ENCODE data around the gene CRB3.
"Not testable (repeated sequence)": the region's sequence is repeated elsewhere in the genome, so short reads cannot be mapped to it uniquely, and the experiment has no call there.

Gene CRB3, protein sequence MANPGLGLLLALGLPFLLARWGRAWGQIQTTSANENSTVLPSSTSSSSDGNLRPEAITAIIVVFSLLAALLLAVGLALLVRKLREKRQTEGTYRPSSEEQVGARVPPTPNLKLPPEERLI

GRCh38 chr19:6464070-6464873, at the start of gene CRB3:
TSS of gene CRB3 (plus strand) at chr19:6464271. CDS start at chr19:6464702, 431 bp downstream.
- peak; percentile 80 for DNase-seq

- no peak for DNase-seq
These were observed 49.1 kb upstream of the CRB3 start for GRCh38 chr19:6414793-6415590.

DNA sequence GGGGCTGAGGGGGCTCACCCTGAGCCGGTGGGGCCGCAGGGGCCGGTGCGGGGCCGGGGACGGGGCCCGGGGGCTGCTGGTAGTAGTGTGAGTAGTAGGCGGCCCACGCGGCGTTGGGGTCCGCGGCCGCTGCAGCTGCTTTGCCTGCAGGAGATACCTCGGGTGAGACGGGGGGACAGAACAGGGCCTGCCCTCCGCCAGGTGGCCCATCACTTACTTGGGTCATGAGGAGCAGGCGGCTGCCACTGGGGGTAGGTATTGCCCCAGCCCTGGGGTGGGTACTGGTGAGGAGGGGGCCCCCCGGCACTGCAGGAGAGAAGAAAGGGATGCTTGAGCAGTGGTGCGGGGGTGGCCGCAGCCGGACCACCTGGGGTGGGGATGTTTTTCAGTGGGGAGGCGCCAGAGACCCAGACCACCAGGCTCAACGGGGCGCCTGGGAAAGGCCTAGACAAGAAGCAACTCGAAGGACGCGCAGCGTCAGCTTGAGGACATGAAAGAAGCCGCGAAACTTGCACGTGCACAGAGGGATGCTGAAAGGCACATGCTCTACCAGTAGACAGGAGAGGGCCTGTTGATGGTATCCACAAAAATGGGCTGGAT, 48.4 kb upstream of the CRB3 start:
- no peak for DNase-seq

GRCh38 chr19:6416658-6417405, 47.2 kb upstream of the CRB3 start:
- no peak for DNase-seq

DNA sequence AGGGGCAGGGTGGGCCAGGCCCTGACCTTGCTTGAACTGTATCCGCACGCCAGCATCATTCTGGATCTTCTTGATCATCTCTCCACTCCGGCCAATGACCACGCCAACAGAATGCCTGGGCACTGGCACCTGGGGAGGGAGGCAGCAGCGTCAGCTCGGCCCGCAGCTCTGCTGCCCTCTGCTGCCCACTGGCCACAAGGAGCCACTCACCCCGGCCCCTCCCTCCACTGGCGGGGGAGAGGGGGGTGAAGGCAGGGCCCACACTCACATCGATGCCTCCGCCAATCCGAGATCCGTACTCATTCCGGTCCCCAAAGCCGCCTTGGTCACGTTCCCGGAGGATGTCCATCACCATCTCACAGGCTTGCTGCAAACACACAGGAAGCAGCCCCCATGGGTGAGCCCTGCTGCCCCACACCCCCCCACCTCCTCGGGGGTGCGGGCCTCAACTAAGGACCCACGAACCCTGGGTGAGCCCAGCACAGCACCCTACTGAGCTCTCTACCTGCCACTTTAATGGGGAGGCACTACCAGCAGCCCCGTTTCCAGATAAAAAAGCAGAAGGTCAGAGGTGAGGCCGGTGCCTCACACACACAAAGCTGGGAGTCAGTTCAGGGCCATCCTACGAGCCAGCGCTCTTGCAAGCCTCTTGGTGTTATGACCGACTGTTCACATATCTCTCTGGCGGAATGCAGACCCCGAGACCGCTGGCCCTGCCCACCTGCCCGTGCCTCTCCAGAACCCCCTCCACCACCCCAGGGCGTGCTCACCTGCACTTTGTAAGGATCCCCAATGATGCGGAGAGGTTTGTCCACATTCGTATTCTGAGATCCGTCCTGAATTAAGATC, 46.1 kb upstream of the CRB3 start:
- no peak for DNase-seq

GRCh38 chr19:6418562-6418932, 45.5 kb upstream of the CRB3 start:
- DNase-seq: no peak

GRCh38 chr19:6421075-6422014, 42.7 kb upstream of the CRB3 start:
- no peak for DNase-seq

DNA sequence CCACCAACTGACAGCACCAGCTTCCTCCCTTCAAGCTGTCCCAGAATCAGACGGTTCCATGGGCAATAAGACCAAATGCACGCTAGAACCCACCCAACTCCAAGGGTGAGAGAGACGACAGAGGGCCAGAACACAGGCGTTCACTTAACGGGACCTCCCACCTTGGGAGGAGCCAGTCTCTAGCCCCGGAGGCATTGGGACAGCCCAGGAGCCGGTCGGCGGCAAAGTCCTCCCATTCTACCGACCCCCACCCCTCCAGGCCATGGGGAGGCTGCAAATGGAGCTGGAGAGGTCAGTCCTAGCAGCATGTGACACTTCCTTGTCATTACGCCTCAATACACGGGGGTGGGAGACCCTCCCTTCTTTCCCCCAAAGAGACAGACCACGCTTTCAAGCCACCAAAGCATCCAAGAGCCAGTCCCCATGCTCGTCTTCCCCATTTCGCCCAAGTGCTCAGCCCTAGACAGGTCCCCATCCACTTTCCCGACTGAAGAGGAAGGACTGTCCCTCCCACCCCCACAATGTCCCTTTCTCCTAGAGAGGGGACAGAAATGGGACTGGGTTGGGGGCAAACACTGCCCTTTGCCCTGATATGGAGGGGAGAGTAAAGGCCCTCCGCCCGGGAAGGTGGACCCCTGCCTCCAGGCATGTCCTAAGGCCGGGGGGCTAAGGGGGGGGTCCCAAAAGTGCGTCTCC, 40.4 kb upstream of the CRB3 start:
- no peak for DNase-seq

DNA sequence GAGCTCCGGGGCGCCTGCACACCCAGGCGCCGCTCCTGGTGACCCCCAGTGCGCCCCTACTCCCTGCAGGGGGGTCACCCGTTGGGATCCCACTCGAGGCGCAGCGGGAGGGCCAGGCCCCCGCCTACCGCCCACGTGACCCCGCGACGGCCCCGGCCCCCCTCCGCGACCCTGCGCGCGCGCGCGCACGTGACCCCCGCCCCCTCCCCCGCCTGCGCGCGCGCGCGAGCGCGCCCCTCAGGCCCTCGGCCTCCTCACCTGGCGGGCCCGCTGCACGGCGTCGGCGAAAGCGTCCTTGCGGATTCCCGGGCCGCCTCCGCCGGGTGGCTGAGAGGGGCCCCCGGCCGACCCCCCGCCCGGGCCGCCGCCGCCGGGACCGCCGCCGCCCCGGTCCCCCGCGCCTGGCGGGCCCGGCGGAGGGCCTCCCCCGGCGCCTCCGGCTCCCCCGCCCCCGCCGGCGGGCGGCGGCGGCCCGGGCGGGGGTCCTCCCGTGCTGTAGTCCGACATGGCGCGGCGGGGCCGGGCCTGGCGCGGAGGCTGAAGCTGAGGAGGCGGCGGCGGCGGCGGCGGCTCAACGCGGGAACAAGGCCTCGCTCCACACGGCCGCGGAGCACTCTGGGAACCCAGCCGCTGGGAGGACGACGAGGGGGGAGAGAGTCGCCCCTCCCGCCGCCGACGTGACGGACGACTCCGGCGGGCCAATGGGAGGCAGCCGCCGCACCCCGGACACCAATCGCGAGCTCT, 39.7 kb upstream of the CRB3 start, which contains the start of gene KHSRP:
KHSRP (minus strand) TSS at position 617 of the 744 bp plus-strand sequence; CDS start at position 507, 110 bp downstream.
- DNase-seq: no peak

- peak; percentile 100 for DNase-seq
These were observed 38.9 kb upstream of the CRB3 start for GRCh38 chr19:6424939-6425731.

GRCh38 chr19:6425732-6426620, 38.1 kb upstream of the CRB3 start:
- no peak for DNase-seq

DNA sequence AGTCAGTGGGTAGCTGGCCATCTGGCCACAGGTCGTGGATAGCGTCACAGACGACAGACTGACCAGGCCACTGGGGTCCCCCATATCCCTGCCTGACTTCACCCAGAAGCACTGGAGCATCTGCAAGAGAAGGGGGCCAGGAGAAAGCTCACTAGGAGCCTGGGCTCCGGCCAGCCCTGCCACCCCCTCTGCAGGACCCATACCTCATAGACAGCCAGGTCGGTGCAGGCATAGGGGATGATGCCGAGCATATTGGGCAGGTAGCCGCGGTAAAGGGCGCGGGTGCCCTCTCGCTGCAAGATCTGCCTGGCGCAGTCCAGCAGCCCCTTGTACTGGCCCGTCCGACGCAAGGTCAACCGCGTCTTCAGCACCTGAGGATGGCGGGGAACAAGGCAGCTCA, 36.9 kb upstream of the CRB3 start:
- no peak for DNase-seq

- not testable (repeated sequence) for DNase-seq
These were observed 35.2 kb upstream of the CRB3 start for GRCh38 chr19:6428692-6429418.

DNA sequence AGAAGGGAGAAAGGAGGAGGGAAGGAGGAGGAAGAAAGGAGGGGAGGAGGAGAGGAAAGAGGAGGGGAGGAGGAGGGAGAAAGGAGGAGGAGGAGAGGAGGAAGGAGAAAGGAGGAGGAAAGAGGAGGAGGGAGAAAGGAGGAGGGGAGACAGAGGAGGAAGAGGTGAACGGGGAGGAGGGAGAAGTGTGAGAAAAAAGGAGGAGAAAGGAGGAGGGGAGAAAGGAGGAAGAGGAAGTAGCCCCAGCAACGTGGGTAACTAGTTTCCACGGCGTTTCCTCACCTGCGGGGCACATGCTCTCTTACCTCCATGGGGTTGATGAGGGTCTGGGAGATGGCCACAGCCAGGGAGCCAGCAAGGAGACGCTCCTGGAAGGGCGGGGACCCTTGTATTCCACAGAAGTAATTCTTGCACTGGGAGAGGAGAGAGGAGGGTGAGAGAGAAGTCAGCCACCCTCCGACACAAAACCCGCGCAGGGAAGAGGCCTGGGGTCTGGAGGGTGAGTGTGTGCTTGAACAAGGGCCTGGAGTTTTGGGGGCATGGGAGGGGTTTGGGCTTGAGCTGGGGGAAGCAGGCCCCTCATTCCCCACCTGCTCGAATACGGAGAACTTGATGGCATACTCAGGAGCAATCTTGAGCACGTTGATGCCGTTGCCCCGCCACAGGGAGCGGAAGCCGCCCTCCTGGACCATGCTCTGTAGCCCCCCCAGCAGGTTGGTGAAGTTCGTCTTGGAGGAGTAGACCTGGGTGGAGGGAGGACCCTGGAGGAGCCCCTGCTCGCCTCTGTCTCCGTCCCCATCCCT, 34.5 kb upstream of the CRB3 start:
- DNase-seq: no peak

DNA sequence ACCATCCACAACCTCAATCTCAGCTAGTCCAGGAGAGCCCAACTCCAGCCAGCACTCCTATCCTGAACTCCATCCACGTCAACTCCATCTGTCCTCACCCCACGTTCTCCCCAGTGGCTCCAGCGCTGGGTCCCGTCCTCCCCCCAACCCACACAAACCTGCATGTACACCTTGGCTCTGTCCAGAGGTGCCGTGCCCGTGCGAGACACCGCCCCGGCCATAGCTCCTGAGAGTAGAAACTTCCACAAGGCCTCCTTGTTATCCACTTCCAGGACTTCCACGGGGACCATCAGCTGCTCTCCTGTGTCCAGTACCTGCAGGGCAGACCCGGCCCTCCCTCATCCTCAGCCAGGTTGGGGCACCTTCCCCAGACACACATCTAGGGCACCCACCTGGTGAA, 32.2 kb upstream of the CRB3 start:
- DNase-seq: no peak

DNA sequence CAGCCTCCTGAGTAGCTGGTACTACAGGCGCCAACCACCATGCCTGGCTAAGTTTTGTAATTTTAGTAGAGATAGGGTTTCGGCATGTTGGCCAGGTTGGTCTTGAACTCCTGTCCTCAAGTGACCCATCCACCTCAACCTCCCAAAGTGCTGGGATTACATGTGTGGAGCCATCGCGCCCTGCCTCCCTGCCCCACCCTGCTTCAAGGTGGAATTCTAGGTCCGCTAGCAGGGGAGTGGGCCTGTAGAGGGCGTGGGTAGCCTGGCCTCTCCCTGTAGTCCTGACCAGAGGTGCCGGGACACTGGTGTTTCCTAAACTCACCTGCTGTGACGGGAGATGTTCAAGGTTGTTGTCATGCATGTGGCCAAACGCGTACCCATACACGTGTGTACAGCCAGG, 30.9 kb upstream of the CRB3 start:
- DNase-seq: no peak
